ENCODE results near the gene KCNJ6. TPM values are rescaled to one million over a fixed set of nuclear protein-coding genes. Genes with fewer than 3 reads are reported as not detected.
"Not testable (repeated sequence)": the region's sequence is repeated elsewhere in the genome, so short reads cannot be mapped to it uniquely, and the experiment has no call there.

The KCNJ6 gene
- total RNA-seq, 1 experiment from 2014 or later = not detected

- ChIA-PET POLR2A (no interaction called here), CTCF (no interaction called here)
- Mint-ChIP-seq H3K36me3 (ENCODE audit: insufficient read depth, unreplicated experiment) (no peaks in the 10 kb centered on the region), H3K4me3 (ENCODE audit: unreplicated experiment) (no peak overlapping the region), H3K27ac (ENCODE audit: unreplicated experiment) (no peak overlapping the region), H3K27me3 (ENCODE audit: insufficient read depth, unreplicated experiment) (no peaks in the 10 kb centered on the region), H3K9me3 (ENCODE audit: unreplicated experiment) (no peaks in the 10 kb centered on the region), H3K4me1 (ENCODE audit: low read depth, unreplicated experiment) (no peaks in the 10 kb centered on the region)
- no peak for TF ChIP-seq CTCF (IDR thresholded peaks at IDR 0.05; ENCODE audit: insufficient read depth in 1 of 2, low read depth in 1 of 2, low read length in 1 of 2, severe bottlenecking in 1 of 2, unreplicated experiment in 1 of 2)
- Histone ChIP-seq H3K27me3 (replicated peaks; ENCODE audit: control insufficient read depth, insufficient read depth, low read length) (no peaks in the 10 kb centered on the region), H3K36me3 (ENCODE audit: control insufficient read depth, insufficient read depth, low read length) (no peaks in the 10 kb centered on the region), H3K9me3 (no peaks in the 10 kb centered on the region), H3K4me3 (ENCODE audit: low read depth, low read length) (no peak overlapping the region), H3K4me1 (no peaks in the 10 kb centered on the region)
- DNase-seq = no peak
- no TSS peak for BruUV-seq (replicated peaks)
- intact Hi-C loops (cut with micrococcal nuclease; ENCODE audit: unreplicated experiment) = no loop called here
Observed at GRCh38 chr21:37593740-37594471, 322.4 kb downstream of the KCNJ6 start.

DNA sequence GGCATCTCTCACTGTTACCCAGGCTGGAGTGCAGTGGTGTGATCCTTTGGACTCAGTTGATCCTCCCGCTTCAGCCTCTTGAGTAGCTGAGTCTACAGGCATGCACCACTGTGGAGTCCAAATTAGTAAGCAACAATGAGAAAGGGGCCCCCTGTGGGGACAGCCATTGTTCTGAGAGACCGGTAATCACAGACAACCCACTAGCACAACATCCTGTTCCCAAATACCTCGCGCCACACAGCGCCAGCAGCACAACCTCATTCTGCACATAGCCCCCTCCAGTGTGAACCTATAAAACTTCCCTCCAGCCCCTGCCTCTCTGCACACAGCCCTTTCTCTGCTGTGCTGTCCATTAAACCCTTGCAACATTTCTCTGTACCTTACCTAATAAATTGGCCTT lies 323.2 kb downstream of the KCNJ6 start:
- no peaks in the 10 kb centered on the region for H3K36me3 Mint-ChIP-seq (ENCODE audit: insufficient read depth, unreplicated experiment)
- H3K27me3 Mint-ChIP-seq (ENCODE audit: insufficient read depth, unreplicated experiment) = no peaks in the 10 kb centered on the region
- H3K4me3 Mint-ChIP-seq (ENCODE audit: unreplicated experiment) = no peak overlapping the region
- Histone ChIP-seq H3K4me3 (ENCODE audit: low read depth, low read length) (no peak overlapping the region), H3K9me3 (no peaks in the 10 kb centered on the region), H3K4me1 (peaks cover 3% of the 10 kb centered on the region; the same call in 1 of the 2 replicates), H3K27me3 (replicated peaks; ENCODE audit: control insufficient read depth, insufficient read depth, low read length) (no peaks in the 10 kb centered on the region), H3K36me3 (ENCODE audit: control insufficient read depth, insufficient read depth, low read length) (no peaks in the 10 kb centered on the region)
- intact Hi-C loops (cut with micrococcal nuclease; ENCODE audit: unreplicated experiment) = no loop called here
- BruUV-seq (replicated peaks) = no TSS peak
- ChIA-PET CTCF (no interaction called here), POLR2A (no interaction called here)
- no peak overlapping the region for H3K27ac Mint-ChIP-seq (ENCODE audit: unreplicated experiment)
- no peaks in the 10 kb centered on the region for H3K9me3 Mint-ChIP-seq (ENCODE audit: unreplicated experiment)
- TF ChIP-seq CTCF (IDR thresholded peaks at IDR 0.05; ENCODE audit: insufficient read depth in 1 of 2, low read depth in 1 of 2, low read length in 1 of 2, severe bottlenecking in 1 of 2, unreplicated experiment in 1 of 2) = no peak
- H3K4me1 Mint-ChIP-seq (ENCODE audit: low read depth, unreplicated experiment) = no peaks in the 10 kb centered on the region
- DNase-seq = no peak

- no TSS peak for BruUV-seq (replicated peaks)
- ChIA-PET CTCF (no interaction called here), POLR2A (no interaction called here)
- H3K36me3 ChIP-seq (ENCODE audit: control insufficient read depth, insufficient read depth, low read length) = no peaks in the 10 kb centered on the region
- intact Hi-C loops (cut with micrococcal nuclease; ENCODE audit: unreplicated experiment) = no loop called here
- H3K9me3 ChIP-seq = no peaks in the 10 kb centered on the region
- no peaks in the 10 kb centered on the region for H3K27me3 ChIP-seq (replicated peaks; ENCODE audit: control insufficient read depth, insufficient read depth, low read length)
- H3K27ac Mint-ChIP-seq (ENCODE audit: unreplicated experiment) = no peak overlapping the region
- no peak overlapping the region for H3K4me3 ChIP-seq (ENCODE audit: low read depth, low read length)
- H3K4me1 ChIP-seq = peaks cover 8% of the 10 kb centered on the region
- no peak overlapping the region for H3K4me3 Mint-ChIP-seq (ENCODE audit: unreplicated experiment)
- H3K27me3 Mint-ChIP-seq (ENCODE audit: insufficient read depth, unreplicated experiment) = no peaks in the 10 kb centered on the region
- H3K4me1 Mint-ChIP-seq (ENCODE audit: low read depth, unreplicated experiment) = no peaks in the 10 kb centered on the region
- H3K9me3 Mint-ChIP-seq (ENCODE audit: unreplicated experiment) = no peaks in the 10 kb centered on the region
- DNase-seq = no peak
- no peaks in the 10 kb centered on the region for H3K36me3 Mint-ChIP-seq (ENCODE audit: insufficient read depth, unreplicated experiment)
- TF ChIP-seq CTCF (IDR thresholded peaks at IDR 0.05; ENCODE audit: insufficient read depth in 1 of 2, low read depth in 1 of 2, low read length in 1 of 2, severe bottlenecking in 1 of 2, unreplicated experiment in 1 of 2) = no peak
Observed at GRCh38 chr21:37592496-37592895, 323.8 kb downstream of the KCNJ6 start.

DNA sequence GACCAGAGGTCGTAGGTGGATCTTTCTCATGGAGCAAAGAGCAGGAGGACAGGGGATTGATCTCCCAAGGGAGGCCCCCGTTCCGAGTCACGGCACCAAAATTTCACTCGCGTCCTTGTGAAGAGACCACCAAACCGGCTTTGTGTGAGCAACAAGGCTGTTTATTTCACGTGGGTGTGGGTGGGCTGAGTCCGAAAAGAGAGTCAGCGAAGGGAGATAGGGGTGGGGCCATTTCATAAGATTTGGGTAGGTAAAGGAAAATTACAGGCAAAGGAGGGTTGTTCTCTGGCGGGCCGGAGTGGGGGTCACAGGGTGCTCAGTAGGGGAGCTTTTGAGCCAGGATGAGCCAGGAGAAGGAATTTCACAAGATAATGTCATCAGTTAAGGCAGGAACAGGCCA lies 324.3 kb downstream of the KCNJ6 start:
- POLR2A ChIA-PET; H3K27ac Mint-ChIP-seq (ENCODE audit: unreplicated experiment): not testable (repeated sequence)

DNA sequence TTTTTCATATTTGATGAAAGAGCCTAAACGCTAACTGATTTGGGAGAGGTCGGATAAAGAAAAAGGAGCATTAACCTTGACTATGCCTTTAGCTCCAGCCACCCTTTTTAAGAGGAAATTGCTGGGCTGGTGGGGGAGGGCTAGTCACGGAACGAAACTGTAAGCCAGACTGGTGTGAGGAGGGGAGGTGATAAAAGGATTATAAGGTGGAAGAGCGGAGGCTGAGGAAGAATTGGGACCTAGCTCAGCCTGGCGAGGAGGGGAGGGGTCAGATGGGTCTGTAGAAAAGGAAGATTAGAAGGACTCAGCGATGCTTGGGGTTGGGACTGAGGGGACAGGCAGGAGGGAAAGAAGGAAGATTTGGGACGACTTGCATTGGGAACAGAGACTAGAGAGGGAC lies 325.4 kb downstream of the KCNJ6 start:
- H3K27me3 Mint-ChIP-seq (ENCODE audit: insufficient read depth, unreplicated experiment); H3K27me3 ChIP-seq (replicated peaks; ENCODE audit: control insufficient read depth, insufficient read depth, low read length); H3K36me3 ChIP-seq (ENCODE audit: control insufficient read depth, insufficient read depth, low read length); H3K4me1 Mint-ChIP-seq (ENCODE audit: low read depth, unreplicated experiment); H3K4me3 ChIP-seq (ENCODE audit: low read depth, low read length); H3K9me3 ChIP-seq; H3K4me1 ChIP-seq; BruUV-seq (replicated peaks); intact Hi-C loops (cut with micrococcal nuclease; ENCODE audit: unreplicated experiment); POLR2A ChIA-PET; DNase-seq; H3K9me3 Mint-ChIP-seq (ENCODE audit: unreplicated experiment); H3K4me3 Mint-ChIP-seq (ENCODE audit: unreplicated experiment); H3K27ac Mint-ChIP-seq (ENCODE audit: unreplicated experiment); H3K36me3 Mint-ChIP-seq (ENCODE audit: insufficient read depth, unreplicated experiment); CTCF ChIA-PET: not testable (repeated sequence)

More for the DNA sequence above, 324.3 kb downstream of the KCNJ6 start:
- CTCF ChIA-PET; H3K27me3 ChIP-seq (replicated peaks; ENCODE audit: control insufficient read depth, insufficient read depth, low read length); H3K9me3 Mint-ChIP-seq (ENCODE audit: unreplicated experiment); H3K36me3 Mint-ChIP-seq (ENCODE audit: insufficient read depth, unreplicated experiment); H3K4me1 Mint-ChIP-seq (ENCODE audit: low read depth, unreplicated experiment); H3K4me3 Mint-ChIP-seq (ENCODE audit: unreplicated experiment); H3K4me1 ChIP-seq; H3K4me3 ChIP-seq (ENCODE audit: low read depth, low read length); H3K27me3 Mint-ChIP-seq (ENCODE audit: insufficient read depth, unreplicated experiment); BruUV-seq (replicated peaks); H3K36me3 ChIP-seq (ENCODE audit: control insufficient read depth, insufficient read depth, low read length); H3K9me3 ChIP-seq; intact Hi-C loops (cut with micrococcal nuclease; ENCODE audit: unreplicated experiment); DNase-seq: not testable (repeated sequence)

Data from Caco-2 (cell line).